Panc1 (cell line): ENCODE results near the gene UXS1. TPM values are rescaled to one million over a fixed set of nuclear protein-coding genes. Genes with fewer than 3 reads are reported as not detected.

Source experiments
- ATAC-seq: fragments of 200-7000 bp; cut with Tn5 transposase; 2 replicates; pipeline ENCODE4 v1.9.1; 2020; ENCODE audit warnings: mild to moderate bottlenecking, moderate library complexity
- BruUV-seq: library from RNA; stranded (reverse); fragments of 400-500 nt; replicated peaks from 2 replicates; lab custom pipeline; 2021; lab: Mats Ljungman, UMichigan
- CTCF ChIA-PET: fragments of 300-600 bp; sonication (Branson Sonifier 250); formaldehyde crosslinking; loops from one replicate; lab custom pipeline; 2022; ENCODE audit warnings: antibody characterized with exemption; lab: Charles Lee
- POLR2A ChIA-PET: fragments of 300-600 bp; sonication (Branson Sonifier 250); formaldehyde crosslinking; loops from one replicate; lab custom pipeline; 2022; ENCODE audit warnings: antibody characterized with exemption; lab: Charles Lee
- DNase-seq: peaks from one replicate; pipeline ENCODE4 v3.0.0-alpha.2; 2010; ENCODE audit warnings: low read depth, low spot score
- H3K27ac ChIP-seq: 2 replicates; pipeline ENCODE4 v1.5.1; 2011; ENCODE audit warnings: mild to moderate bottlenecking, low read length, inconsistent platforms
- H3K27me3 ChIP-seq: fragments of 200-500 bp; sonication (Bioruptor generic); 2 replicates; pipeline ENCODE4 v1.6.0; 2014; ENCODE audit warnings: low read length, inconsistent platforms; ENCODE audit not compliant: control insufficient read depth, insufficient read depth
- H3K36me3 ChIP-seq: fragments of 200-500 bp; sonication (Bioruptor generic); 2 replicates; pipeline ENCODE4 v1.5.1; 2014; ENCODE audit warnings: inconsistent platforms, mild to moderate bottlenecking, low read length, moderate library complexity; ENCODE audit not compliant: control insufficient read depth, insufficient read depth
- H3K4me1 ChIP-seq: 2 replicates; pipeline ENCODE4 v1.5.1; 2011; ENCODE audit warnings: inconsistent platforms, mild to moderate bottlenecking, low read length, moderate library complexity; ENCODE audit not compliant: control insufficient read depth, insufficient read depth
- H3K4me3 ChIP-seq, 2 experiments: 2 replicates each; pipeline ENCODE4 v1.5.1; 2011 to 2012; ENCODE audit warnings: low read depth in 2 of 2, low read length in 2 of 2, mild to moderate bottlenecking in 2 of 2, inconsistent platforms in 1 of 2, moderate library complexity in 1 of 2
- H3K9me3 ChIP-seq: fragments of 200-500 bp; sonication (Bioruptor generic); 2 replicates; pipeline ENCODE4 v1.5.1; 2014; ENCODE audit warnings: low read depth, mild to moderate bottlenecking, inconsistent platforms, low read length, moderate library complexity; ENCODE audit not compliant: control insufficient read depth, insufficient read depth
- CTCF ChIP-seq: fragments of 450-650 bp; IDR thresholded peaks from 2 replicates; pipeline ENCODE4 v1.5.1; 2017; ENCODE audit warnings: mild to moderate bottlenecking
- POLR2AphosphoS5 ChIP-seq: IDR thresholded peaks from 2 replicates; pipeline ENCODE4 v1.6.1; 2012; ENCODE audit warnings: mild to moderate bottlenecking, low read depth, low read length, moderate library complexity
- REST ChIP-seq, 2 experiments: IDR thresholded peaks; 2 replicates each; pipeline ENCODE4 v1.6.1; 2011 to 2012; ENCODE audit warnings: low read depth in 2 of 2, control low read depth in 1 of 2, low read length in 1 of 2, mild to moderate bottlenecking in 1 of 2, moderate library complexity in 1 of 2; ENCODE audit not compliant: insufficient read depth in 1 of 2
- SIN3A ChIP-seq: IDR thresholded peaks from 2 replicates; pipeline ENCODE4 v1.6.1; 2012; ENCODE audit warnings: low read depth, mild to moderate bottlenecking, low read length, moderate library complexity, borderline replicate concordance; ENCODE audit not compliant: insufficient read depth
- TCF7L2 ChIP-seq: IDR thresholded peaks from 2 replicates; pipeline ENCODE4 v1.6.1; 2011; ENCODE audit warnings: mild to moderate bottlenecking, low read depth, low read length, inconsistent platforms
- in situ Hi-C: cut with HindIII; loops from 2 replicates; pipeline ENCODE4 v1.10.0; 2016; ENCODE audit warnings: low sequenced_read_pairs, low pct_unique_long_range_greater_than_20kb
- intact Hi-C: fragments of 100-400 bp; cut with micrococcal nuclease; formaldehyde crosslinking; loops from one replicate; pipeline ENCODE4 v1.10.0; 2022; ENCODE audit not compliant: unreplicated experiment
- total RNA-seq: library from RNA; stranded (reverse); gene quantifications from one replicate; pipeline ENCODE4 v1.2.1, GENCODE V29; 2021; ENCODE audit not compliant: unreplicated experiment

UXS1 gene
- total RNA-seq, 1 experiment from 2014 or later: 72.0 TPM

GRCh38 chr2:106192752-106193689 is 1.1 kb downstream of the UXS1 start:
- TF ChIP-seq CTCF: no peak
- no peak for TF ChIP-seq POLR2AphosphoS5
- TF ChIP-seq SIN3A: no peak
- TF ChIP-seq TCF7L2: no peak
- TF ChIP-seq REST (IDR thresholded peaks at IDR 0.05; ENCODE audit: insufficient read depth in 1 of 2, low read depth in 2 of 2, low read length in 1 of 2): no peak
- ChIA-PET CTCF (no interaction called here), POLR2A (no interaction called here)
- H3K4me1 ChIP-seq: peaks cover 35% of the 10 kb centered on the region
- H3K4me3 ChIP-seq: peak overlapping the region; percentile 78 to 86
- TSS peak; percentile 74 for BruUV-seq
- intact Hi-C loops: no loop called here
- H3K27me3 ChIP-seq: no peaks in the 10 kb centered on the region
- DNase-seq (peak; percentile 48), ATAC-seq (peak; percentile 49; the same call in 1 of the 2 replicates)
- peak overlapping the region; percentile 73 for H3K27ac ChIP-seq
- in situ Hi-C loops: no loop called here
- H3K9me3 ChIP-seq: no peaks in the 10 kb centered on the region
- no peaks in the 10 kb centered on the region; the same call in 1 of the 2 replicates for H3K36me3 ChIP-seq

GRCh38 chr2:106191511-106192016 is 2.5 kb downstream of the UXS1 start:
- TF ChIP-seq POLR2AphosphoS5 (no peak), REST (IDR thresholded peaks at IDR 0.05; ENCODE audit: insufficient read depth in 1 of 2, low read depth in 2 of 2, low read length in 1 of 2) (no peak), CTCF (no peak), TCF7L2 (no peak), SIN3A (no peak)
- ChIA-PET CTCF (no interaction called here), POLR2A (no interaction called here)
- ATAC-seq: no peak
- no peak for DNase-seq
- intact Hi-C loops (no loop called here), in situ Hi-C loops (no loop called here)
- H3K4me1 ChIP-seq: peaks cover 35% of the 10 kb centered on the region
- BruUV-seq: no TSS peak
- no peaks in the 10 kb centered on the region; the same call in 1 of the 2 replicates for H3K36me3 ChIP-seq
- H3K4me3 ChIP-seq: no peak overlapping the region
- H3K27me3 ChIP-seq: no peaks in the 10 kb centered on the region
- H3K9me3 ChIP-seq: no peaks in the 10 kb centered on the region
- peak overlapping the region; percentile 13; the same call in 1 of the 2 replicates for H3K27ac ChIP-seq
